DOHH2 (cell line): ENCODE data around the gene SARS1.

Experiments used
- CTCF ChIP-seq: fragments of 200-600 bp; sonication (generic); IDR thresholded peaks from one replicate; pipeline ENCODE4 v1.5.1; 2014; ENCODE audit warnings: antibody characterized with exemption, mild to moderate bottlenecking, low read depth, low read length; ENCODE audit not compliant: poor library complexity, severe bottlenecking
- EZH2phosphoT487 ChIP-seq: fragments of 200-600 bp; sonication (generic); IDR thresholded peaks from 2 replicates; pipeline ENCODE4 v1.6.1; 2017; ENCODE audit warnings: borderline replicate concordance, mild to moderate bottlenecking, antibody characterized with exemption, low read length, moderate library complexity, mixed read lengths

GRCh38 chr1:109238382-109238781, 24.7 kb downstream of the SARS1 start:
- TF ChIP-seq CTCF (no peak), EZH2phosphoT487 (no peak)
